Fibroblast of skin of back (primary cell): ENCODE results near the gene P2RX3.

Experiments used
- DNase-seq: peaks from one replicate; pipeline ENCODE4 v3.0.0-alpha.2; 2013

Gene P2RX3

DNA sequence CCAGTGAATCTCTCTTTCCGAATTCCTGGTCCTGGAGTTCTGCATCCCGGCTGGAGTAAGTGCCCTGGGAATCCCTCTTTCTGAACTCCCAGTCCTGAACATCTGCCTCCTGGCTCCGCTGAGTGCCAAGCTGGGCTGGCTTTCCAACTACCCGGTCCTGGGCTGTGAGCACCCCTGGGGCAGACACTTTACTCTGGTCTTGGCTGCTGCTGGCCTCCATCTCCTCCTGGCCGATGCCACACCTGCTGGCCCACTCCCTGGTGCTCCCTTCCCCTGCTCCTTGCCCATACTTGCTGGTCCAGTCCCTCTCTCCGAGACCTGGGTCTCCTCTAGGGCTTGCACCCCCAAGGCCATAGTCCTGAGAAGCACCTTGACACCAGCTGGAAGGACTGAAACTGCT, 28.1 kb upstream of the P2RX3 start:
- DNase-seq: no peak

DNA sequence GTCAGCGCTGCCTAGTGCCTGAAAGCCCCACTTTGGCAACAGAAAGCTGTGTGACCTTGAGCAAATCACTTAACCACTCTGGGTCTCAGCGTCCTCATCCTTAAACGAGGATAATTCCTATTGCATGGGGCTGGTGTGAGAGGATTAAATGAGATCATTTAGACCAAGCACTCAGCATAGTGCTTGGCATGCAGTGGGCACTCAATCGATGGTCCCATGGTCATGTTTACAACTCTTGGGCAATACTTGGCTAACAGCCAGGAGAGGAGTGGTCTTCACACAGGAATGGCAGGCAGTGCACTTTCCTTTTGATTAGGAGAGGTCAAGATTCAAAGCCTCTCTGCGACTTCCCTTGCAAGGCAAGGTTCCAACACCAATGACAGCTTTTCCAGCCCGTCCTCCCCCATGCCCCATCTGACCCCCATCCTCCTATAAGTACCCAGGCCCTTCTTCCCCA, 27.5 kb upstream of the P2RX3 start:
- no peak for DNase-seq

DNA sequence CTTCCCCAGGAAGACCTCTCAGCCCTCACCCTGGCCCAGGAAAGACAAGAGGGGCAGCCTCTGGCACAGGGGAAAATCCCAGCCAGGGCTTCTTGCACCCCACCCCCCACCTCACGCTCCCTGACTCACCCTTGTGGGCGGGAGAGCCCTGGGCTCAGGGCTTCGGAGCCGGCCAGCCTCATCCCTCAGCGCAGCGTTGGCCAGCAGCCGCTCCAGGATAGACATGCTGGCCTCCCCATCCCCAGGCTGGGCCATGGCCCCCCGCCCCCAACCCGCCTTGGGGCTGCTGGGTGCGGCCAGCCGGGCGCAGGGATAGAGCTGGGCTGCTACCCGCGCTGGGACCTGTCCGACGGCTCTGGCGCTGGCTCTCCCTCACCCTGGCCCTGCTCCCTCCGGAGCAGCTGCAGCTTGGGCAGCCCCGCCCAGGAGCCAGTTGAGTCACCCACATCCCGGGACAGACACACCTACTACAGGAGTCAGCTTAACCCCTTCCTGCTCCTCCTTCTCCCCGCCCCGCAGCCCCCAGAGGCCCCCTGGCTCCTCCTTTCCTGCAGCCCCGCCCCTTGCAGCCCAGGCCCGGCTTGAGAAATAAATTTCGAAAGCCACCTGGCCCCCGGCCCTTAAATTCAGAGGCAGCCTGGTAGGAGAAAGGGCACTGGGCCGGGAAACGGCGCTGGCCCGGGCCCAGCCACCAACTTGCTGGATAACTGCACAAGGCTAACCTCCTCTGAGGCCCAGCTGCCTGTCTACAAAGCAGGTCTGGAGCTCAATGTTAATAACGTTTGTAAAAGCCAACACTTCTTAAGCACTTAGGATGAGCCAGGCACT, 26.8 kb upstream of the P2RX3 start:
- peak; percentile 96 for DNase-seq

DNA sequence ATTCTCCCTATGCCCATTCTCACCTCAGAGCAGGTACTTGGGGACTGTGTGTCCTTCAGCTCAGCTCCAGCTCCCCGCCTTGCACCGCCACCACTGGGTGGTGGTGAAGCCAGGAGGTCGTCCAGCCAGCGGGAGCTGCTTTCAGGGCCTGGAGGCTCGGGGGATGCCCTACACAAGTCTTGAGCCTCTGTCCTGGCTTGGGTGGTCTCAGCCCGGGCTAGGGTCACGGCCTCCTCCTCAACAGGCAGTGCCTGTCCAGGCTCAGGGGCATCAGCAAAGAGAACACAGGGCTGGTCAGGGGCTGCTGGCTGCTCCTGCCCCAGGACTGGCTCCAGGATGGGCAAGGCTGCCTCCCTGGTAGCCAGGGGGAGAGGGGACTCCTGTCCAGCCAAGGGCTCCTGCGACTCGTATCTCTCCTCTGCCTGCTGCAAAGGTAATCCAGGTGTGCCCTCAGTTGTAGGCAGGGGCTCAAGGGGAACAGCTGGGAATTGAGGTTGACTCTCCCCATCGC, 25.6 kb upstream of the P2RX3 start:
- DNase-seq: no peak

DNA sequence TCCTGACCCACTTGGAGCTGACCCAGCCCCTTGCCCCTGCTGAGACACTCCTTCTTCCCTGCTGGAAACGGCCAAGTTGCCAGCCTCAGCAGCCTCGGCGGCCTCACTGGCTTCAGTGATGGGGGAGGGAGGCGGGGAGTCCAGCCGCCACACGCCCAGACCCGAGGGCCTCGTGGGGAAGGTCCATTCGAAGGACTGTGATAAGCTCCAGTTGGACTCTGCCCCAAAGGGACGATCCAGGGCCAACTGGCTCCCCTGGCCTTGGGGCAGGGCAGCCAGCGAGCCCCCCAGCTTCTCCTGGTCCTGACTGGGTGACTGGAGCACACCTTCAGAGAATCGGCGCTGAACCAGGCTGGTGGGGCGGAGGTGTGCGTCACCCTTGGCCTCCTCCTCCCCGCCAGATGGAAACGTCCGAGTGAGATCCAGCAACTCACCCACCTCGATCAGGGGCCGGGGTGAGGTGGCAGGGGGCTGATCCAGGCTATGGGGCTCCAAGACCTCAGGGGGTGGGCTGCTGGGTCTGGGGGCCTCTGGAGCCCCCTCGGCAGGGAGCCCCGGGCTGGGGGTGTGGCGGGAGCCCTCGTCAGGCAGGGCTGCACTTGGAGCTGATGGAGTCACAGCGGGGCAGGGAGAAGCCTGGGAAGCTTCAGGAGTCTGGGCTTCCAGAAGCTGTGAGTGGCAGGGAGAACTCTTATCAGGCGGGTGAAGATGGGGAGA, 24.9 kb upstream of the P2RX3 start:
- no peak for DNase-seq

DNA sequence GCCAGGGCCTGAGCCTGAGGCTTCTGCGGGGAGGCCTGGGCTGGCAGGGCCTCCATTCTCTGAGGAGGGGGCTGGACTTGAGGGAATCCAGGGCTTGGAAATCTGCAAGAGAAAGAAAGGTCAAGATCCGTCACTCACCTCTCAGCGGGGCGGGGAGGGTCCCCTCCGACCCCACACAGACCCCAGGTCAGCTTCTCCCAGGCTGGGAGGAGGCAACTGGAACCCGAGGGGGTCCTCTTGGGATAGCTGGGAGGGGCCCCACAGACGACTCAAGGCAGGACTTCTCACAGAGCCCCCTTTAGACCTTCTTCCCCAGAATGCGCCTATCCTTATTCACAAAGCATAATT, 24.4 kb upstream of the P2RX3 start:
- DNase-seq: no peak

DNA sequence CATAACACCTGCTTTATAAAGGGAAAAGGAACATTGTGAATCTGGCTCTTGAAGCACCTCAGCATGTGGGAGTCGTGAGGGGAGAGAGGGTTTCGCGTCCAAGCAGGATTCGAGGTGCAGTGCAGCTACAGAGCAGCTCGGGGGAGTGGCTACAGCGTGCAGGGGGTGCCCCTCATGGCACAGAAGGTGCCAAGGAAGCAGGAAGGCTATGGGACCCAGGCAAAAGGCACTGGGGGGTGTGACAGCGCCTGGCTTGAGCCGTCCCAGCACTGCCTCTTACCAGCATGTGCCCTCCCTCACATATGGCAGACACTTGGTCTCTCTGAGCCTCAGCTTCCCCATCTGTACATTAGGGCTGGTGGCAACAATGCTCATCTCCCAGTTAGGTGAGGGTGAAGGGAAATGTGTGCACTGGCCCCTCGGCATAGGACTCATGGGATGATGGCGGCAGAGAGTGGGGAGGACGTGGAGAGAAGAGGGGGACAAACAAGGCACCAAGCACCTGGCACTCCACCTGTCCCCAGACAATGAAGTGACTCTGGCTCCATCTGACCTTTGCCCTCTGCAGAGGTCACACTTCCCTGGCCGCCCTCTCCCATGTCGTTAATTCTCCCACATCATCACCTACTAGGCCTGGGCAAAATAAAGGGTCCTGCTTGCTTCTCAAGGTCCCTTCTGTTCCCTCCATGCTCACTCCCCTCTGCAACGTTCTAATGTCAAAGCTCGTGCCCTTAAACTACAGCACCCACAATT, 23.8 kb upstream of the P2RX3 start:
- DNase-seq: no peak

DNA sequence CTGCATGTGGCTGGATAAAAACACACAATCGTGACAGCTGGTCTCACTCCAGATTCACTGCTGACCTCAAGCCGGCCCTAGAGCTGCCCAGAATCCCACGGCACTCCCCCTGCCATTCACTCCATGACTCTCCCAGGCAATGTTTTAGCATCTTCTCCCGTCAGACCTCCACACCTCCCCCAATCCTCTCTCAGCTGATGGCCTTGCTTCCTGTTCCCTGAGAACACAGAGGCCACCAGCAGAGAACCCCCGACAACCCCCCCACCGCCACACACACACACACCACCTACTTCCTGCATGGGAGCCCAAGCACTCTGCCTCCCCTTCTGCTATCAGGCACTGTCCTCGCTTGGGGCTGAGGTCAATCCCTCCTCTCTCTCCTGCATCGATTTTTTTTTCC, 22.7 kb upstream of the P2RX3 start:
- DNase-seq: peak; percentile 79

DNA sequence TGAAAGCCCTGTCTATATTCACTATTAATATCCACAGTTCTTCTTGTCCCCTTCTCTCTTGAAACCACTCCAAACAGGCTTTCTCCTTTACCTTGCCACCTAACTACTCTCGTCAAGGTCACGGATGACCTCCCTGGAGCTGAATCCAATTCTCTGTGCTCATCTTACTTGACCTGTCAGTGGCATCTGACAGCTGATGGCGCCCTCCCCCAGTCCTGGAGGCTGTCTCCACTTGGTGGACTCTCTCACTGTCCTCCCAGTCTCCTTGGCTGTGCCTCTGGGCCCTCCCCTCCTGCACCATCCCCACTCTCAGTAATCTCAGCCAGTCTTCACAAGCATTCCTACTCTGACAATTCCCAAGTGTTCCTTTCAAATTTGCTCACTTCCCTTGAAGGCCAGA, 22.1 kb upstream of the P2RX3 start:
- DNase-seq: no peak

DNA sequence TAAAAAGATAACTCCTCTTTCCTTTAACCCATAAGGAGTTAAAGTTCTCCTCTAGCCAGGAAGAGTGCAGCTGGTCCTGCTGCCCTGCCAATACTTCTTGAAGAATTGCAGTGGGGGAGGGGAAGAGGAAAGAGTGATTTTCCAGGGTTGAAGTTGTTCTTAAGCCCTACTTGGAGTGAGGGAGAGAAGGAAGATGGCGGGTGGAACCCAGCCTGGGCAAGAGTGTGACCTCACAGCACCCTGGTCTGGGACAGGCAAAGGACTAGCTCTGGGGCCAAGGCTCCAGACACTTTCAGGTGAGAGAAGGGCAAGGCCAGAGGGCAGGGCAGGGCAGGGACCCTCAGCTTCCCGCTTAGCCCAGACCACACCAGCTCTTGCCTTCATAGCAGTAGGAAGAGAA, 20.0 kb upstream of the P2RX3 start:
- no peak for DNase-seq

GRCh38 chr11:57320067-57320718, 18.0 kb upstream of the P2RX3 start:
- DNase-seq: no peak

GRCh38 chr11:57320719-57321387, 17.3 kb upstream of the P2RX3 start:
- no peak for DNase-seq

GRCh38 chr11:57321388-57322255, 16.5 kb upstream of the P2RX3 start:
- DNase-seq: no peak

DNA sequence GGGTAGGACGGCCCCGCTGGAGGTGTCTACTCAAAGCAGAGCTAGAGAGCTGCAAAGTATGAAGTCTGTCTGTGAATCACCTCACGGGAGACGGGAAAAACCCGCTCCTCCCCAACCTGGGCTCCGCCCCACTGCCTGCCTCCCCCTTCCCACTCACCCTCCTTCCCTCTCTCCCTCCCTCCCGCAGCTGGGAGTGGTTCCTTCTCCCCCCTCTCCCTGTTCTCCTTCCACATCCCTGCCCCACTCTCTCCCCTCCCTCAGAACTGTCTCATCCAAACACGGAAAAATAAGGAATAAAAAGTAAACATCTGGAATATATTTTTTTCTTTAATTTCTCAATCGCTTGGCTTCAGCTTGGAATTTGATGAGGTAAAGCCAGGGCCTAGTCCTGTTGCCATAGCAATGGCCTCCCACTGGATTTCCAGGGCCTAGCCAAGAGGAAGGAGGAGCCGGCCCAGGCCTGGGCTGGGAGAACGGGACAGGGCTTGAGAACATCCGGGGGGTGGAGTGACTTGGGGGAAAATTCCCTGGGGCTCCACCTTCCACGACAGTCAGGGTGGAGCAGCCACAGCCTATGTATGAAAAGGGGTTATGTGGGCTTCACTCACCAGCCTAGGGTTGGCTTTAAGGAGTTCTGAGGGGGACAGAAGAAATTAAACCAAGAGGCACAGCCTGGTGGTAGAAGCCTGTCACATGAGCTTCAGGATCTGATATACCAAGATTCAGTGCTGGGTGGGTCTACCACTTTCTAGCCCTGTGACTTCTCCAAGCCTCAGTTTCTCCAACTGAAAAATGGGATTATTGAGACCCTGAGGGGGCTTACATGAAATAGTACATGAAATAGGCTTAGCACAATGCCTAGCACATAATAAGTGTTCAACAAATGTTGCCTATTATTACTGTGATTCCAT, 15.6 kb upstream of the P2RX3 start:
- peak; percentile 99 for DNase-seq

- peak; percentile 40 for DNase-seq
Observed at GRCh38 chr11:57323167-57323854, 14.8 kb upstream of the P2RX3 start.

GRCh38 chr11:57323855-57324153, 14.3 kb upstream of the P2RX3 start:
- DNase-seq: no peak

DNA sequence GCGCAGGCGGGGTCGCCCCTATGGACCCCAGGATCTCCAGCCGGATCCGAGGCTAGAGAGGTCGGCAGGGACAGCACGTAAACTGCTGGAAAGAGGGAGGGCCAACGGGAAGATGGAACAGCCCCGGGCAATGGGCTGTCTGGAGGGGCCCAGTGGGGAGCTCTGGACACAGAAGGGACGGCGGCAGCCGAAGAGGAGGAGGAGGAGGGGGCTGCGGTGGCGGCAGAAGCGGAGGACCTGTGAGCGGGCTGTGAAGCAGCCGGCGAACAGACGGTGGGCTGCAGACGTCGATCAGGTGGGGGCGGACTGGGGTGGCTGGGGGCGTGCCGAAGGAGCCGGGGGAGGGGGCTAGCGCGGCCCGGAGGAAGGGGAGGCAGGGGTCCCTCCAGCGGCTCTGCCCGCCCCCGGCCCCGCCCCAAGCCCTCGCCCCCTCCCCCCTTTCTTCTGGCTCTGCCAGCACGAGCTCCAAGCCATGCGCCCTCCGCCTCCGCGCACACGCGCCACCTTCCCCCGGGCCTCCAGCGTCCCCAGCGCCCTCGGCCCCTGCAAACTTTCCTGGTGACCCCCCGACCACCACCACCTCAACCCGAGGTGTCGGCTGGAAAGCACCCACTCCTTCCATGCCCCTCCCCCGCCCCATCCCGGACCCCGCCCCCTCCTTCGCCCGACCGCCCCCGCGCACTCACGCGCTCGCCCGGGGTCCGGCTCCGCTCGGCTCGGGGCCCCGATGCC, 13.8 kb upstream of the P2RX3 start:
- DNase-seq: peak; percentile 55

DNA sequence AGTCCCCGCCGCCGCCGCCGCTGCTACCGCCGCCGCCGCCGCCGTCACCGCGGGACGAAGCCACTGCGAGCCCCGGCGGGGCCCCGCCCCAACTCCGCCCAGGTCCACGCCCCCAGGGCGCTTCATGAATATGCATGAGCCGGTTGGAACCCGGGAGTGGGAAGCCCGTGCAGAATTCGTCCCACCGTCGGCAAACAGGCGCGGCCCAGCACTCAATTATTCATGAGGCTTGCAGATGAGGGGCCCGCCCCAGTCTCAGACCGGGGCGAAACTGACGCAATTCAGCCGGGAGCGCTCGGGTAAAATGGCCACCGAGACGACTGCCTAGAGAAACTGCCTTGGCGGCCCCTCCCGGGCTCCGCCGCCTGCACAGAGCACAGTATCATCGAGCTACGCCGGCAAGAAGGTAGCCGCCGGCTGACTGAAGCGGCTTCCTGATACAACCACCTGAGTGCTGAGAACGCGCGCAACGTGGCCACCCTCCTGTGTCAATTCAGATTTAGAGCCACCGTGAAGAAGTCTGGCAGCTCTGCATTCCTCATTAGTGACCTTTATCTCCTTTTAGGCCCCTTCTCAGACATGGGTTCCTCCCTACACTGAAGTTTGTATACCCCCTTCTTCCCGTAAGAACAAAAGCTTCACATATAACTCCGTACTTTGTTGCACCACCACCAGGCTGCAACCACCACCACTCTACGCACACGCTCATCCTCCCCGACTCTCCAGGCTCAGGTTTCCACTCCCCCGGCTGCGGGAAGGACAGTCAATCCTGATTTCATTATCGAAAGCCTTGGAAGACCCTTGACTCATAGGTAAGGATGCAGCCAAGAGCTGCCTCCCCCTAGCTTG, 13.0 kb upstream of the P2RX3 start, which contains the start of gene TNKS1BP1:
Gene TNKS1BP1 (minus strand): TSS at position 67 of the 849 bp plus-strand sequence. CDS start 3,067 bp downstream, outside the sequence.
- peak; percentile 97 for DNase-seq
